GM12891 (cell line): ENCODE results near the gene MAP1S. TPM values are rescaled to one million over a fixed set of nuclear protein-coding genes. Genes with fewer than 3 reads are reported as not detected.

ENCODE experiments used
- DNase-seq: peaks from one replicate; pipeline ENCODE4 v3.0.0; 2011; ENCODE audit warnings: low spot score; ENCODE audit not compliant: insufficient read length
- FAIRE-seq: peaks from 2 replicates; lab custom pipeline; 2011; peaks lifted over from hg19 to GRCh38; lab: Jason Lieb, UNC
- PAX5 ChIP-seq: IDR thresholded peaks from 2 replicates; pipeline ENCODE4 v1.6.1; 2011; ENCODE audit warnings: low read length, moderate library complexity, mild to moderate bottlenecking; ENCODE audit not compliant: insufficient read depth, severe bottlenecking
- POLR2A ChIP-seq: IDR thresholded peaks from 2 replicates; pipeline ENCODE4 v1.6.1; 2011; ENCODE audit warnings: low read depth, low read length, control low read depth
- POLR2AphosphoS5 ChIP-seq: IDR thresholded peaks from 2 replicates; pipeline ENCODE4 v1.6.1; 2011; ENCODE audit warnings: low read depth, low read length, control low read depth
- POU2F2 ChIP-seq: IDR thresholded peaks from 2 replicates; pipeline ENCODE4 v1.6.1; 2011; ENCODE audit warnings: low read depth, mild to moderate bottlenecking, control low read depth, low read length, moderate library complexity
- SPI1 ChIP-seq: IDR thresholded peaks from 2 replicates; pipeline ENCODE4 v1.6.1; 2011; ENCODE audit warnings: low read depth, low read length, control low read depth
- TAF1 ChIP-seq: IDR thresholded peaks from 2 replicates; pipeline ENCODE4 v1.6.1; 2011; ENCODE audit warnings: low read depth, low read length, control low read depth
- polyA plus RNA-seq: library from polyadenylated mRNA; unstranded; fragments of >200 nt; gene quantifications from one replicate; pipeline ENCODE4 v1.2.1, GENCODE V29; 2012; ENCODE audit warnings: low read depth, missing spikeins, inconsistent platforms; ENCODE audit not compliant: missing spikeins

Gene MAP1S, protein sequence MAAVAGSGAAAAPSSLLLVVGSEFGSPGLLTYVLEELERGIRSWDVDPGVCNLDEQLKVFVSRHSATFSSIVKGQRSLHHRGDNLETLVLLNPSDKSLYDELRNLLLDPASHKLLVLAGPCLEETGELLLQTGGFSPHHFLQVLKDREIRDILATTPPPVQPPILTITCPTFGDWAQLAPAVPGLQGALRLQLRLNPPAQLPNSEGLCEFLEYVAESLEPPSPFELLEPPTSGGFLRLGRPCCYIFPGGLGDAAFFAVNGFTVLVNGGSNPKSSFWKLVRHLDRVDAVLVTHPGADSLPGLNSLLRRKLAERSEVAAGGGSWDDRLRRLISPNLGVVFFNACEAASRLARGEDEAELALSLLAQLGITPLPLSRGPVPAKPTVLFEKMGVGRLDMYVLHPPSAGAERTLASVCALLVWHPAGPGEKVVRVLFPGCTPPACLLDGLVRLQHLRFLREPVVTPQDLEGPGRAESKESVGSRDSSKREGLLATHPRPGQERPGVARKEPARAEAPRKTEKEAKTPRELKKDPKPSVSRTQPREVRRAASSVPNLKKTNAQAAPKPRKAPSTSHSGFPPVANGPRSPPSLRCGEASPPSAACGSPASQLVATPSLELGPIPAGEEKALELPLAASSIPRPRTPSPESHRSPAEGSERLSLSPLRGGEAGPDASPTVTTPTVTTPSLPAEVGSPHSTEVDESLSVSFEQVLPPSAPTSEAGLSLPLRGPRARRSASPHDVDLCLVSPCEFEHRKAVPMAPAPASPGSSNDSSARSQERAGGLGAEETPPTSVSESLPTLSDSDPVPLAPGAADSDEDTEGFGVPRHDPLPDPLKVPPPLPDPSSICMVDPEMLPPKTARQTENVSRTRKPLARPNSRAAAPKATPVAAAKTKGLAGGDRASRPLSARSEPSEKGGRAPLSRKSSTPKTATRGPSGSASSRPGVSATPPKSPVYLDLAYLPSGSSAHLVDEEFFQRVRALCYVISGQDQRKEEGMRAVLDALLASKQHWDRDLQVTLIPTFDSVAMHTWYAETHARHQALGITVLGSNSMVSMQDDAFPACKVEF
- 56.4 TPM for polyA plus RNA-seq

DNA sequence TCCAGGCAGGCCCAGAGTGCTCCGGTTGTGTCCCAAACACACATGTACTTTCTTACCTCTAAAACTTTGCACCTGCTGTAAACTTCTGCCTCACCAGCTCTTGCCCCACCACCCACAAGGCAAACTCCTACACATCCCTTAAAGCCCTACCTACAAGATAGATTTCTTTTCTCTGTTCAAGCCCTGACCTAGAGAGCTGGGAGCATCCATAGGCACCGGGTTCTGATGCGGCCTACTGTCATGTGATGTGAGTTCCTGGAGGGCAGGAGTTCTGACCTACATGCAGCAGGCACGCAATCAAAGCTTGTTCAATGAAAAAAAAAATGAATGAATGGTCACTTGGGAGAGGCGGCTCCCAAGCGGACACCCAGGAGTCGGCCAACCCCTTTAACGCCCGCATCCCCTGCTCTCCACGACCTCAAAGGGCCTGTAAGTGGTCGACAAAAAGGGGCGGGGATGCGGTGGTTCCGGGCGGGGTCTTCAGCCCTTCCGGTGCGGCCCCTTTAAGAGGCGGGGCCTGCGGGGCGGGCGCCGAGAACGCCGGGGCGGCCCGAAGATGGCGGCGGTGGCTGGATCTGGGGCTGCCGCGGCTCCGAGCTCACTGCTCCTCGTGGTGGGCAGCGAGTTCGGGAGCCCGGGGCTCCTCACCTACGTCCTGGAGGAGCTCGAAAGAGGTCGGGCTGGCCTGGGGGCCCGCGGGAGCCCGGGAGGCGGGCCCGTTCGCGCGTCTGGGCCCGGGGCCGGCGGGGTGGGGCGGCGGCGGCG, at the start of gene MAP1S:
Gene MAP1S, plus strand, starts transcription at position 534 of the 765 bp plus-strand sequence. Its CDS starts 23 bp downstream, at position 557.
- peak; percentile 88 for FAIRE-seq
- peak; percentile 89 for DNase-seq
- TF ChIP-seq POU2F2: no peak
- peak; percentile 59; the same call in 1 of the 2 replicates for TF ChIP-seq POLR2A
- peak; percentile 85 for TF ChIP-seq TAF1
- TF ChIP-seq POLR2AphosphoS5: peak; percentile 55; the same call in 1 of the 2 replicates
- TF ChIP-seq PAX5: no peak
- no peak for TF ChIP-seq SPI1

DNA sequence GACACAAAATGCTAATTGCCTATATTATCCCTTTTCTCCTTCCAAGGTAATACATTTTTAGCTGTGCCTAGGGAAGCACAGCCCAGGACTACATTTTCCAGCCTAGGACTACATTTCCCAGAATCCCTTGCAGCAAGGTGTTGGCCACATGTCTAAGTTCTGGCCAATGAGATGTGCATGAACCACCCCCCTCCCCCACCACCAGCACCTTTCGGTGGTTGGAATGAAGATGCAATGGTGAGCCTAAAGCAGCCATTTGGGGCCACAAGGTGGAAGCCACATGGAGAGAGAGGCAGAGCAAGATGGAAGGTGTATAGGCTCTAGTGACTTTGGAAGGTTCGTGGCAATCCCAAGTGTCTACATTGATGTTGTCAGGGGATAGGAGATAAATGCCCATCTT, 47.4 kb upstream of the MAP1S start:
- DNase-seq (no peak), FAIRE-seq (peak; percentile 73)
- no peak for TF ChIP-seq SPI1
- no peak for TF ChIP-seq POU2F2
- TF ChIP-seq TAF1: no peak
- TF ChIP-seq POLR2A: no peak
- no peak for TF ChIP-seq POLR2AphosphoS5
- no peak for TF ChIP-seq PAX5

DNA sequence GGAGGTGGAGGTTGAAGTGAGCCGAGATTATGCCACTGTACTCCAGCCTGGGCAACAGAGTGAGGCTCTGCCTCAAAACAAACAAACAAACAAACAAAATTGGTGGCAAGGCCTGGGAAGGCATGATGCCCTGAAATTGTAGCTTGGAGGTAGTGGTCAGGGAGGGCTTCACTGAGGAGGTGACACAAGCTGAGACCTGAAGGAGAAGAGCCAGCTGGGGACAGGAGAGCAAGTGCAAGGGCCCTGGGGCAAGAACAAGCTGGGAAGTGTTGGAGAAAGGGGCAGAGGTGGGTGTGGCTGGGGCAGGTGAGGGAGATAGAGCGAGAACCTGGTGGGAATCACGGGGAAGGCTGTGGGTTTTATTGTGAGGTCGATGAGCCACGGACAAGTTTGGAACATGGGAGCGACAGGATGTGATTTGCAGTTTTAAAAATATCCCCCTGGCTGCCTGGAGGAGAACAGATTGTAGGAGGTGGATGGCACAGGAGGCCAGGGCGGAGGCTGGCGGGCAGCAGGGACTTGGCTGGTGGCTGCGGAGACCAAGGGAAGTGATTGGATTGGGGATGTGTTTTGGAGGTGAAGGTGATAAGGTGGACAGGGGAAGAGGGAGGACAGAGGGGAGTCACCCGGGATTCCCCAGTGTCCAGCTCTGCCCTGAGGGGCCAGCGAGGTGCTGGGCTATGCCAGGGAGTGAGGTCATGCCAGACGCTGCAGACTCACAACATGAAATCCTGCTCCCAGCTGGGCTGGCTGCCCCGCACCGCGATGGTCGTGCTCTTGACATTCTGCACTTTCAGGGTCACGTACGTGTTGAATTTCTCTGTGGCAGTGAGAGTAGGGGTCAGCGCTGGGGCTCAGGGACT, 45.1 kb upstream of the MAP1S start:
- no peak for DNase-seq
- no peak for TF ChIP-seq TAF1
- TF ChIP-seq POLR2AphosphoS5: no peak
- TF ChIP-seq PAX5: no peak
- no peak for TF ChIP-seq POLR2A
- FAIRE-seq: no peak

DNA sequence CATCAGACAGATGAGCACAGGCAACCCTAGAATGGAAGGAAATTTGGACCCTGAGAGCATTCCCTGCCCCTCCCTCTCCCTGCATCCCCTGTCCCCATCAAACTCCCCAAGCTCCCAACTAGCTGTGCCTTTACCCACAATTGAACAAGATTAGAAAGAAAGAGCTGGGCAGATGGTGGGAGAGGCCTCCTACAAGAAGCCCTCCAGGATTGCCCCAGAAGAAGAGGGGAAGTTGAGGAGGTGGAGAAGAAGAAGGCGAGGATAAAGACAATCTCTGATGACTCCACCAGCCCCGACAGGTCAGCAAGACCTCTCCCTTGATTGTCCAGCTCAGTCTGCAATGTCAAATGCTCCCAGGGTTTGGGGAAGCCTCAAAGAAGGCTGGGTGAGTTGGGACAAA, 43.0 kb upstream of the MAP1S start:
- FAIRE-seq: no peak
- DNase-seq: no peak
- TF ChIP-seq SPI1 (no peak), POLR2AphosphoS5 (no peak), TAF1 (no peak), POU2F2 (no peak)

DNA sequence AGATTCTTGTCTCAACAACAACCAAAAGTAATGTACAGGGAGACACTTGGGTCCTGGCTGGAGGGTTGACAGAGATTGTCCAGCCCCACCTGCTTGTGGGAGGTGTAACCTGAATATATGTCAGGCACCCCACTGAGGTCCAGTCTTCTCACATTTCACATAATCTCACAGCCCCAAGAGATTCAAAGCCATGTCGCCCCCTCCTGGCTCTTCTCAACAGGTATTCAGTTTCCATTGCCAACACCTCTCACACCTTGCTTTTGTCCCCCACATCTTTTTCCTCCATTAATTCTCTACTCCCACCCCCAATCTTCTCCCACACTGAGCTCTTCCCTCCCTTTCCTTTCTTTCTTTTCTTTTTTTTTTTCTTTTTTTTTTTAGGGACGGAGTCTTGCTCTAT, 42.3 kb upstream of the MAP1S start:
- TF ChIP-seq POLR2AphosphoS5: no peak
- no peak for TF ChIP-seq TAF1
- TF ChIP-seq POU2F2: no peak
- no peak for TF ChIP-seq POLR2A
- no peak for TF ChIP-seq PAX5
- no peak for TF ChIP-seq SPI1
- DNase-seq (no peak), FAIRE-seq (no peak)

DNA sequence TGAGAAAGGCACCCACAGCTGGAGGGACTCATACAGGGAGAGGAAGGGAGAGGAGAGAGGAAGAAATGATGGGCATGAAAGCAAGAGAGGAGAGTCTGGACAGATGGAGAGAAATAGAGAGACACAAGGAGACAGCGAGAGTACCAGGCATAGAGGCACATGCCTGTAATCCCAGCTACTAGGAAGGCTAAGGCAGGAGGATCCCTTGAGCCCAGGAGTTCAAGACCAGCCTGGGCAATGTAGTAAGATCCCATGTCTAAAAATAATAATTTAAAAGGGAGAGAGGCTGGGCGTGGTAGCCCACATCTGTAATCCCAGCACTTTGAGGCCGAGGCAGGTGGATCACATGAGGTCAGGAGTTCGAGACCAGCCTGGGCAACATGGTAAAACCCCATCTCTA, 40.4 kb upstream of the MAP1S start:
- TF ChIP-seq POLR2A (no peak), SPI1 (no peak), PAX5 (no peak), TAF1 (no peak), POU2F2 (no peak), POLR2AphosphoS5 (no peak)
- FAIRE-seq: no peak
- DNase-seq: no peak

DNA sequence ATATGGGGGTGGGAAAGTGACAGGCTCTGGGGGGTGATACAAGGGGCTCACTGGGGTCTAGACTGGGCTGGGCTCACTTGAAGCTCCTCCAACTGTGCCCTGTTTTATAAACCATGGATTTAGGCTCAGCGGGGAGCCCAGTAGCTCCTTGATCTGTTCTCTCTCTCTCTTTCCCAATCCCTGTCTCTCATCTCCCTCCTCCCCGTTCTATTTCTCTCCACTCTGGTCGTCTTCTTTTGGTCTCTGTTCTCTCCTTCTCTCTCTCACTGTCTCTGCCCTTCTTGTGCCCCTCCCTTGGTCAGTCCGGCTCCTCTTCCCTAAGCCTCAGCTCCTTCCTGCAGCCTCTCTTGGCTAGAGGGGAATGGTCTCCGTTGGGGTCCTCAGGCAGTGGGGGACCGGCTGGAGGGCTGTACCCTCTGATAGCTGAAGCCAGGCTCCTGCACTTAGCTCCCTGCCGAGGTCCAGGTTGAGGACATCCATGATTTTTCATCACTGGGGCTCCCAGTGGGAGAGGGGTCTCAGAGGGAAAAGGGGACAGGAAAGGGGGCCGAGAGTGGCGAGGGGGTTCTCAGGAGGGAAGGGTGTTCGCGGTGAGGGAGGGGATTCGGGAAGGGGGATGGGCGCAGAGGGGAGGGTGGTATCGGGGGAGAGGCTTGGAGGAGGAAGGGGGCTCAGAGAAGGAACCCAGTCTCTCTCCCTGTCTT, 39.6 kb upstream of the MAP1S start:
- FAIRE-seq (no peak), DNase-seq (no peak)
- no peak for TF ChIP-seq TAF1
- TF ChIP-seq POU2F2: no peak
- no peak for TF ChIP-seq POLR2A
- no peak for TF ChIP-seq SPI1
- TF ChIP-seq POLR2AphosphoS5: no peak
- no peak for TF ChIP-seq PAX5

DNA sequence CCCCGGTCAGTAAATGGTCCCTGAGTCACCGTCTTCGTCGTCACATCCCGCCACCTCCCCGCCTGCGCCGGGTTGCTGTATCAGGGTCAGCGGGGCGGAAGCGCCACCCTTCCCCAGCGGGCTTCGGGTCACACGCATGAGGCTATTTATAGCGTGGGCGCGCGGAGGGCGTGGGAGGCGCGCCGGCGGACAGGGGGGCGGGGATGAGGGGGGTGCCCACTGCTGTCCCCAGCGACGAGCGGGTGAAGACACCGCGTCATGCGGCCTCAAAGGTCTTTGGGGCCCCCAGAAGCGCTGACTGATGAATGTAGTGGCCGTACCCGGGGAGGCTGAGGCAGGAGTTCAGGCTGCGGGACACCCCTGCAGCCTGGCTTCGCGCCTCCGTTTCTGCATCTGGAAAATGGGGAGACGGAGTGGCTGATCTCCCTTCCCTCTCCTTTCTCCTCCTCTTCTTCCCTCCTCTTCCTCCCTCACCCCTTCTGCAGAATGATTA, 39.0 kb upstream of the MAP1S start:
- FAIRE-seq (peak; percentile 96), DNase-seq (peak; percentile 76)
- TF ChIP-seq TAF1 (no peak), SPI1 (peak; percentile 22; the same call in 1 of the 2 replicates)
